B cell (primary cell): ENCODE results near the gene TBX1. TPM values are rescaled to one million over a fixed set of nuclear protein-coding genes. Genes with fewer than 3 reads are reported as not detected.

Experiments
- ATAC-seq: fragments of 200-7000 bp; cut with Tn5 transposase; one replicate; pipeline ENCODE4 v1.10.0; 2021; ENCODE audit warnings: low read depth, mild to moderate bottlenecking, moderate number of reproducible peaks, moderate library complexity
- CTCF ChIA-PET: fragments of 350-600 bp; sonication (Branson Sonifier 250); formaldehyde crosslinking; loops from one replicate; lab custom pipeline; 2021; ENCODE audit warnings: antibody characterized with exemption, inconsistent platforms; lab: Charles Lee
- POLR2A ChIA-PET: fragments of 350-600 bp; sonication (Branson Sonifier 250); formaldehyde crosslinking; loops from one replicate; lab custom pipeline; 2021; ENCODE audit warnings: antibody characterized with exemption; lab: Charles Lee
- DNase-seq: peaks from one replicate; pipeline ENCODE4 v3.0.0; 2013
- H2AFZ ChIP-seq: 2 replicates; pipeline ENCODE4 v1.6.1; 2012; ENCODE audit warnings: mild to moderate bottlenecking, low read depth, low read length; ENCODE audit not compliant: insufficient read depth, poor library complexity, severe bottlenecking
- H3K27ac ChIP-seq, 2 donors: 1 replicate in 1 of 2; 2 replicates in 1 of 2; pipeline ENCODE4 v1.5.1; 2012 to 2013; ENCODE audit warnings: low read length in 2 of 2, mild to moderate bottlenecking in 2 of 2, moderate library complexity in 1 of 2
- H3K27me3 ChIP-seq, 4 experiments: fragments of 200-600 bp in 1 of 4; sonication (generic) in 1 of 4; replicated peaks in 1 of 4; 1 replicate in 2 of 4; 2 replicates in 2 of 4; pipeline versions ENCODE4 v1.6.1 to v1.7.0; 2013 to 2016; ENCODE audit warnings: low read length in 3 of 4, mild to moderate bottlenecking in 2 of 4, mixed read lengths in 1 of 4, moderate library complexity in 1 of 4; ENCODE audit not compliant: insufficient read depth in 4 of 4, control insufficient read depth in 3 of 4; ENCODE audit errors: control extremely low read depth in 1 of 4
- H3K36me3 ChIP-seq, 2 experiments: replicated peaks in 1 of 2; 1 replicate in 1 of 2; 2 replicates in 1 of 2; pipeline versions ENCODE4 v1.6.1 to v1.7.1; 2013; ENCODE audit warnings: low read length in 1 of 2; ENCODE audit not compliant: insufficient read depth in 2 of 2, control insufficient read depth in 1 of 2; ENCODE audit errors: control extremely low read depth in 1 of 2, extremely low read depth in 1 of 2
- H3K4me1 ChIP-seq, 2 donors: fragments of 200-600 bp in 1 of 2; sonication (generic) in 1 of 2; 1 replicate in 1 of 2; 2 replicates in 1 of 2; pipeline versions ENCODE4 v1.5.1 to v1.6.1; 2013 to 2017; ENCODE audit warnings: low read length in 2 of 2; ENCODE audit not compliant: control insufficient read depth in 2 of 2, insufficient read depth in 2 of 2
- H3K4me2 ChIP-seq: replicated peaks from 2 replicates; pipeline ENCODE3; 2012; ENCODE audit warnings: mild to moderate bottlenecking, low read depth, low read length; ENCODE audit not compliant: poor library complexity, severe bottlenecking
- H3K4me3 ChIP-seq, 5 experiments: fragments of 200-600 bp in 1 of 5; sonication (generic) in 1 of 5; 1 replicate in 3 of 5; 2 replicates in 2 of 5; pipeline versions ENCODE4 v1.5.1 to v1.7.0; 2011 to 2016; ENCODE audit warnings: low read length in 4 of 5, mild to moderate bottlenecking in 4 of 5, low read depth in 2 of 5, control low read depth in 1 of 5, moderate library complexity in 1 of 5; ENCODE audit not compliant: insufficient read depth in 1 of 5; ENCODE audit errors: control extremely low read depth in 1 of 5, extremely low read depth in 1 of 5
- H3K79me2 ChIP-seq: fragments of 200-600 bp; sonication (generic); one replicate; pipeline ENCODE4 v1.6.0; 2016; ENCODE audit warnings: low read length; ENCODE audit not compliant: control insufficient read depth, insufficient read depth
- H3K9ac ChIP-seq: fragments of 200-600 bp; sonication (generic); 2 replicates; pipeline ENCODE4 v1.6.1; 2017; ENCODE audit warnings: mild to moderate bottlenecking, low read length, moderate library complexity
- H3K9me3 ChIP-seq, 3 donors: one replicate each; pipeline versions ENCODE4 v1.6.1 to v1.7.1; 2013; ENCODE audit warnings: low read length in 2 of 3; ENCODE audit not compliant: control insufficient read depth in 2 of 3, insufficient read depth in 1 of 3; ENCODE audit errors: control extremely low read depth in 1 of 3
- H4K20me1 ChIP-seq: 2 replicates; pipeline ENCODE4 v1.6.0; 2012; ENCODE audit warnings: mild to moderate bottlenecking, low read length; ENCODE audit not compliant: insufficient read depth, control insufficient read depth, poor library complexity, severe bottlenecking
- H3K27ac Mint-ChIP-seq: one replicate; pipeline ENCODE4 v1.8.0; 2021; ENCODE audit warnings: mixed read lengths
- H3K27me3 Mint-ChIP-seq: one replicate; pipeline ENCODE4 v1.8.0; 2021; ENCODE audit warnings: mixed read lengths
- H3K4me1 Mint-ChIP-seq: one replicate; pipeline ENCODE4 v1.8.0; 2021; ENCODE audit warnings: mixed read lengths
- H3K4me3 Mint-ChIP-seq: one replicate; pipeline ENCODE4 v1.8.0; 2021; ENCODE audit warnings: mixed read lengths
- H3K9me3 Mint-ChIP-seq: one replicate; pipeline ENCODE4 v1.8.0; 2022; ENCODE audit warnings: mixed read lengths; ENCODE audit not compliant: insufficient read depth
- EZH2 ChIP-seq: IDR thresholded peaks from 2 replicates; pipeline ENCODE4 v1.6.1; 2012; ENCODE audit warnings: borderline replicate concordance, low read depth, mild to moderate bottlenecking, moderate library complexity, low read length; ENCODE audit not compliant: insufficient read depth, poor library complexity, severe bottlenecking
- WGBS: methylation state at CpG from one replicate; pipeline ENCODE4 v1.1.5; 2013; ENCODE audit warnings: missing lambda C conversion rate; ENCODE audit not compliant: insufficient coverage; 5-methylcytosine and 5-hydroxymethylcytosine counted together
- intact Hi-C: fragments of 100-400 bp; cut with micrococcal nuclease; formaldehyde crosslinking; loops from one replicate; pipeline ENCODE4 v1.10.0; 2022
- polyA plus RNA-seq: library from polyadenylated mRNA; depleted of rRNA; stranded (reverse); fragments of >200 nt; gene quantifications from 2 replicates; pipeline ENCODE4 v1.2.3, GENCODE V29; 2012
- total RNA-seq, 2 donors: library from RNA; stranded (reverse); fragments of 120-200 nt in 1 of 2; gene quantifications; 1 replicate in 1 of 2; 2 replicates in 1 of 2; pipeline versions ENCODE4 v1.2.3 to v1.2.4, GENCODE V29; 2013 to 2022
- TF ChIP-seq, protein P1 (sequence below): fragments of 200-600 bp; IDR thresholded peaks from one replicate; pipeline ENCODE4 v1.8.0; 2022; ENCODE audit warnings: antibody characterized with exemption, mild to moderate bottlenecking

The TBX1 gene
- total and polyA plus RNA-seq, 2 donors (not counting 1 experiment from before 2014, with no cell fraction given), result not detected

DNA sequence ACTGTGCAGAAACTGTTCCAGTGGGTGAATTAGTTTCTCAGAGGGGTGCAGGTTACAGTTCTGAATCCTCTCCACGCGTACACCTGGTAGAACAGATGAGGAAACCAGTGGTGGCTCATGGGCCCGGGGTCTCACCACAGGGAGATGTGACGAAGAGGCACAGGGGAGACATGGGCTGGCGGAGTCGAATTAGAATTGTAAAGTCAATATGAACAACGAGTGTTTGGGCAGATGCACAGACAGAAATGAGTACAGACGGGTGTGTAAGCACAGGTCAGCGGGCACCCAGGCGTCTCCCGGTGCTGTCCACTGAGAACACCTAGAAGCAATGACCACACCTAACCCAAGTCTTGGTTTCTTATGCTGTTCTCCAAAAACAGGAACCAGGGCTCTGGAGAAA, 52.3 kb downstream of the TBX1 start:
- WGBS, result 86% methylated on average over 7 of the region's 11 CpGs
- H3K36me3 ChIP-seq, result peaks cover 0 to 6% of the 10 kb centered on the region in 2 experiments
- H3K9me3 Mint-ChIP-seq, result no peaks in the 10 kb centered on the region
- H3K9me3 ChIP-seq, result no peaks in the 10 kb centered on the region
- no peak overlapping the region for H3K4me2 ChIP-seq
- H2AFZ ChIP-seq, result no peak overlapping the region
- no peak for ATAC-seq
- H3K27me3 ChIP-seq, result no peaks in the 10 kb centered on the region
- no peaks in the 10 kb centered on the region for H3K4me1 Mint-ChIP-seq
- ChIA-PET CTCF (no interaction called here), POLR2A (no interaction called here)
- no peak for DNase-seq
- intact Hi-C loops, result no loop called here
- H3K4me3 ChIP-seq, result no peak overlapping the region
- no peaks in the 10 kb centered on the region for H3K27me3 Mint-ChIP-seq
- no peak overlapping the region for H3K9ac ChIP-seq
- H3K4me3 Mint-ChIP-seq, result no peak overlapping the region
- H4K20me1 ChIP-seq, result no peaks in the 10 kb centered on the region
- H3K27ac ChIP-seq, result no peak overlapping the region
- H3K4me1 ChIP-seq, result no peaks in the 10 kb centered on the region
- no peak overlapping the region for H3K27ac Mint-ChIP-seq
- H3K79me2 ChIP-seq, result no peaks in the 10 kb centered on the region
- TF ChIP-seq, protein P1, sequence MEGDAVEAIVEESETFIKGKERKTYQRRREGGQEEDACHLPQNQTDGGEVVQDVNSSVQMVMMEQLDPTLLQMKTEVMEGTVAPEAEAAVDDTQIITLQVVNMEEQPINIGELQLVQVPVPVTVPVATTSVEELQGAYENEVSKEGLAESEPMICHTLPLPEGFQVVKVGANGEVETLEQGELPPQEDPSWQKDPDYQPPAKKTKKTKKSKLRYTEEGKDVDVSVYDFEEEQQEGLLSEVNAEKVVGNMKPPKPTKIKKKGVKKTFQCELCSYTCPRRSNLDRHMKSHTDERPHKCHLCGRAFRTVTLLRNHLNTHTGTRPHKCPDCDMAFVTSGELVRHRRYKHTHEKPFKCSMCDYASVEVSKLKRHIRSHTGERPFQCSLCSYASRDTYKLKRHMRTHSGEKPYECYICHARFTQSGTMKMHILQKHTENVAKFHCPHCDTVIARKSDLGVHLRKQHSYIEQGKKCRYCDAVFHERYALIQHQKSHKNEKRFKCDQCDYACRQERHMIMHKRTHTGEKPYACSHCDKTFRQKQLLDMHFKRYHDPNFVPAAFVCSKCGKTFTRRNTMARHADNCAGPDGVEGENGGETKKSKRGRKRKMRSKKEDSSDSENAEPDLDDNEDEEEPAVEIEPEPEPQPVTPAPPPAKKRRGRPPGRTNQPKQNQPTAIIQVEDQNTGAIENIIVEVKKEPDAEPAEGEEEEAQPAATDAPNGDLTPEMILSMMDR, result no peak
- no peak for TF ChIP-seq EZH2

GRCh38 chr22:19814428-19814827, 53.9 kb downstream of the TBX1 start:
- DNase-seq (no peak), ATAC-seq (no peak)
- Histone ChIP-seq H3K9ac (no peak overlapping the region), H3K79me2 (no peaks in the 10 kb centered on the region), H4K20me1 (no peaks in the 10 kb centered on the region), H3K27me3 (no peaks in the 10 kb centered on the region), H3K4me3 (no peak overlapping the region), H3K4me2 (no peak overlapping the region), H3K36me3 (peaks cover 0 to 6% of the 10 kb centered on the region in 2 experiments), H3K27ac (no peak overlapping the region), H2AFZ (no peak overlapping the region), H3K9me3 (no peaks in the 10 kb centered on the region), H3K4me1 (no peaks in the 10 kb centered on the region)
- H3K27ac Mint-ChIP-seq, result no peak overlapping the region
- intact Hi-C loops, result no loop called here
- ChIA-PET POLR2A (no interaction called here), CTCF (no interaction called here)
- no peaks in the 10 kb centered on the region for H3K9me3 Mint-ChIP-seq
- H3K4me1 Mint-ChIP-seq, result no peaks in the 10 kb centered on the region
- 100% methylated on average over 1 of the region's 5 CpGs for WGBS
- TF ChIP-seq EZH2, result no peak
- TF ChIP-seq, protein P1, result no peak
- H3K27me3 Mint-ChIP-seq, result no peaks in the 10 kb centered on the region
- H3K4me3 Mint-ChIP-seq, result no peak overlapping the region
